IgD-negative memory B cell (primary cell): ENCODE data around the gene OPN4. TPM values are rescaled to one million over a fixed set of nuclear protein-coding genes. Genes with fewer than 3 reads are reported as not detected.

ENCODE experiments used
- H3K27ac Mint-ChIP-seq, 3 donors: one replicate each; pipeline ENCODE4 v1.8.0; 2020 to 2022; ENCODE audit warnings: mild to moderate bottlenecking in 3 of 3, mixed read lengths in 3 of 3, moderate library complexity in 1 of 3
- H3K27me3 Mint-ChIP-seq: one replicate; pipeline ENCODE4 v1.8.0; 2021; ENCODE audit warnings: mixed read lengths
- H3K36me3 Mint-ChIP-seq: one replicate; pipeline ENCODE4 v1.8.0; 2020; ENCODE audit warnings: mild to moderate bottlenecking, mixed read lengths
- H3K4me1 Mint-ChIP-seq, 3 donors: one replicate each; pipeline ENCODE4 v1.8.0; 2020 to 2022; ENCODE audit warnings: mixed read lengths in 3 of 3, mild to moderate bottlenecking in 1 of 3
- H3K4me3 Mint-ChIP-seq, 4 donors: one replicate each; pipeline ENCODE4 v1.8.0; 2020 to 2022; ENCODE audit warnings: mild to moderate bottlenecking in 4 of 4, mixed read lengths in 4 of 4, moderate library complexity in 3 of 4
- H3K9me3 Mint-ChIP-seq, 3 donors: one replicate each; pipeline ENCODE4 v1.8.0; 2020 to 2021; ENCODE audit warnings: mixed read lengths in 3 of 3, mild to moderate bottlenecking in 1 of 3
- polyA plus RNA-seq: library from polyadenylated mRNA; unstranded; fragments of 300-500 nt; fragmentation: Illumina TruSeq; gene quantifications from one replicate; pipeline ENCODE4 v1.2.3, GENCODE V29; 2021

OPN4 gene
- polyA plus RNA-seq, 1 donor from 2014 or later: not detected

DNA sequence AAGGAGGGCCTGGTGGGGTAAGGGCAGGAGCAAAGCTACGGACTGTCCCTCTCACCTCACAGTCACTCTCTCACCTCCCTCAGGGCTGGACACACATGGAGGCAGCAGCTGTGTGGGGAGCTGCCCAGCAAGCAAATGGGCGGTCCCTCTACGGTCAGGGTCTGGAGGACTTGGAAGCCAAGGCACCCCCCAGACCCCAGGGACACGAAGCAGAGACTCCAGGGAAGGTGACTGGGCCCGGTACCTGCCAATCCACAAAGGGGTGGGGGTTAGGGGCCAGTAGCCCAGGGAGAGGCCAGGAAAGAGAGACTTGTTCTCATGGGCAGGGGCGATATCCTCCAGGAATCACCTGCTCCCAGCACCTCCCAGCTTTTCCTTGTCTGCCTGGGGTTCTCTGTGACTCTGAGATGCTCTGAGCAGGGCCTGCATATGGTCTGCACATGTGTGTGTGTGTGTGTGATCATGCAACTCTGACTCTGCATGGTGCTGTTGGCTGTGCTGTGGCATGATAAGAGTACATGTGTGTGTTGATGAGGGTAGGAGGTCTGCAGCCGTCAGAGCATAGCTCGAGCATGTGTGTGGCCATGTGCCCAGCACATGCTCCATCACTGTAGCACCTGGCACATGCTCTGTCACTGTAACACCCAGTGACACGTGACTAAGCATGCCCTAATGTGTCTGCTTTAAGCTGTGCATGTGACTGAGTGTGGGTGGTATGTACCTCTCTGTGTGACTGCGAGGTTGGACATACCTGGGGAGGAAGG is 9.4 kb downstream of the OPN4 start:
- Mint-ChIP-seq H3K36me3 (no peaks in the 10 kb centered on the region), H3K4me1 (peaks cover 0 to 1% (median 0%) of the 10 kb centered on the region in 3 donors), H3K9me3 (no peaks in the 10 kb centered on the region), H3K27me3 (peaks cover 2% of the 10 kb centered on the region), H3K4me3 (no peak overlapping the region), H3K27ac (peak overlapping the region in 1 of 3 donors; percentile 71)

DNA sequence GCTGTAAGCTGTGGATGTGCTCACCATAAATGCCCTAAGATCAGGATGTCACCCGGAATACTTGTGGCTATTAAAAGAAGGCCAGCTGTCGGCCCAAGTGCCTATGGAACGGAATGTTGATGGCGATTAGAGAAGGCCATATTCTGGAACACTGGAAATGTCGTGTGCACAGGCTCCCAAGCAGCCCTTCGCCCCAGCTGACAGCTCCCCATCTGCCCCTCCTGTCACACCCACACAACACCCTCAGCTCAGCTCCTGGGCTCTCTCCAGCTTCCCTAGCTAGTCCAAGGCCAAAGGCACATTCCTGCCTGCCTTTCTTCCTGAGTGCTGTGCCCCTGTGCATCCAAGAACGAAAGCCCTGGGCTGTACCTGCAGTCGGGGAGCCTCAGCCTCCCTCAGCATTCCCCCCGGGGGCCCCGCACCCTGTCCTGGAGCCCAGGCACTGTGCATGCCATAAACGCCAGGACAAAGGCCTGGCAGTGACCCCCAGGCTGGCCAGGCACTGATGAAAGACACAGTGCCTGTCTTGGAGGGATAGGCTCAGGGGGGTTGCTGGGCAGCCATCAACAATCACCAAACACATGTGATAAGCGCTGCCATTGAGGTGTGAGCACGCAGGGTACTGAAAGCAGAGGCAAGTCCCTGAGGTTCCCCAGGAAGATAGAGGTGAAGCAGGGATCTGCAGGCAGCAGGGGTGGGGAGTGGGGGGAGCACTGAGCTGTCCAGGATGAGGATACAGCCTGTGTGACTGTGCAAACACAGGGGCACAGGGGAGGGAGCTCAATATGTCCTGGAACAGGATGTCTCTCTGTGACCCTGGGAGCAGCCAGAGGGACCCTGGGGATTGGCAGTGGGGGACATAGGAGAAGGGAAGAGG is 10.2 kb downstream of the OPN4 start:
- no peaks in the 10 kb centered on the region for H3K36me3 Mint-ChIP-seq
- H3K4me3 Mint-ChIP-seq: no peak overlapping the region
- no peak overlapping the region for H3K27ac Mint-ChIP-seq
- no peaks in the 10 kb centered on the region for H3K9me3 Mint-ChIP-seq
- peaks cover 0 to 4% (median 0%) of the 10 kb centered on the region in 3 donors for H3K4me1 Mint-ChIP-seq
- peaks cover 3% of the 10 kb centered on the region for H3K27me3 Mint-ChIP-seq

DNA sequence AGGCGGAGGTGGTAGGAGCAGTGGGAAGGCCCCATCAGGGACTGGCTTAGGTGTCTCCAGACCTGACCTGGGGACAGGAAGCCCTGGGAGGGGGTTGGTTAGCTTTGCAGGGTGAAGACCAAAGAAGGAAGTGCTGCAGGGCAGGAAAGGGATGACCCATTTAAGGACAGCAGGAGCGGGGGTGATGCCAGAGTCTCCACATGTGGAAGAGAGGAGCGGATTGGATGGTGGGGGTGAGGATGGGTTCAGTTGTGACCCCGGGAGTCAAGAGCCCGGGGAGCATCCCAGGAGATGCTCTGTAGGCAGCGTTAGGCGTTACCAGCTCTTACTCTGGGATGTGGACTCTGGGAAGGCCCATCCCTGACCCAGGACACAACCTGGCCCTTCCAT is 10.9 kb downstream of the OPN4 start:
- Mint-ChIP-seq H3K27ac (no peak overlapping the region), H3K4me1 (peaks cover 0 to 4% (median 0%) of the 10 kb centered on the region in 3 donors), H3K9me3 (no peaks in the 10 kb centered on the region), H3K27me3 (peaks cover 3% of the 10 kb centered on the region), H3K4me3 (no peak overlapping the region), H3K36me3 (no peaks in the 10 kb centered on the region)

DNA sequence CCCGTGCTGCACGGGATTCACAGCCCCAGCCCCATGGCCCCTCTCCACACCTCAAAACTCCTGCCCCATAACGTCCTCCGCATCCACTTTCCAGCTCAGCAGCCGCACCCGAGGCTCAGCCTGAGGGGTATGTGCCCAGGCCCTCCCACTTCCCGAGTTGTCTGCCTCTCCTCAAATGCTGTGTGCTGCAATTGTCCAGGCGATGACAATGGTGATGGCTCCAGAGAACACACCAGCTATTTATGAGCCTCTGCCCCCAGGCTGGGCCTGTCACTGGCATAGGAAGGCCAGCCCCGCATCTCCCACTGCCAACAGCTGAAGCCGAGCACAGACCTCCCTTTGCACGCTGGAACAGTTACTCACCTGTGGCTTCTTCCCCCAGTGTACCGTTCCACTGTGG is 11.5 kb downstream of the OPN4 start:
- no peaks in the 10 kb centered on the region for H3K9me3 Mint-ChIP-seq
- H3K36me3 Mint-ChIP-seq: no peaks in the 10 kb centered on the region
- H3K27ac Mint-ChIP-seq: no peak overlapping the region
- peaks cover 0 to 4% (median 0%) of the 10 kb centered on the region in 3 donors for H3K4me1 Mint-ChIP-seq
- H3K4me3 Mint-ChIP-seq: no peak overlapping the region
- peaks cover 3% of the 10 kb centered on the region for H3K27me3 Mint-ChIP-seq

DNA sequence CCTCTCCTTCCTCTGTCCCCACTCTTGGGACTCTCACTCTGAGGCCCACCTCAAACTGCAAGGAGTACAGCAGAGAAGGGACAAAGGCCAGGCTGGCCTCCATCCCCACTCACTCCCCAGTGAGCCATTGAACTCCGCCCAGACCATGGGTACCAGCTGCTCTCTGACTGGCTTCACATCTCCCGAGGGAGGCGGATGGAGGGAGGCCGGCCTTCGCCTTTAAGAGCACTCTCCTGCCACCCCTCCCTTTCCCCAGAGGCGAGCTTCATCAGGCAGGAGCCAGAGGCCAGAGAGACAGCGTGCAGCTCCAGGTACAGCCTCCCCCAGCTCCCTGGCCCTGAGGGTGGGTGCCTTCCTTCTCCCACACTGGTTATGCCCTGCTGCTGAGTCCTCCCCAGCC is 12.2 kb downstream of the OPN4 start:
- H3K36me3 Mint-ChIP-seq: no peaks in the 10 kb centered on the region
- H3K9me3 Mint-ChIP-seq: no peaks in the 10 kb centered on the region
- H3K4me3 Mint-ChIP-seq: no peak overlapping the region
- H3K27me3 Mint-ChIP-seq: peaks cover 3% of the 10 kb centered on the region
- H3K27ac Mint-ChIP-seq: no peak overlapping the region
- H3K4me1 Mint-ChIP-seq: peaks cover 0 to 4% (median 0%) of the 10 kb centered on the region in 3 donors

DNA sequence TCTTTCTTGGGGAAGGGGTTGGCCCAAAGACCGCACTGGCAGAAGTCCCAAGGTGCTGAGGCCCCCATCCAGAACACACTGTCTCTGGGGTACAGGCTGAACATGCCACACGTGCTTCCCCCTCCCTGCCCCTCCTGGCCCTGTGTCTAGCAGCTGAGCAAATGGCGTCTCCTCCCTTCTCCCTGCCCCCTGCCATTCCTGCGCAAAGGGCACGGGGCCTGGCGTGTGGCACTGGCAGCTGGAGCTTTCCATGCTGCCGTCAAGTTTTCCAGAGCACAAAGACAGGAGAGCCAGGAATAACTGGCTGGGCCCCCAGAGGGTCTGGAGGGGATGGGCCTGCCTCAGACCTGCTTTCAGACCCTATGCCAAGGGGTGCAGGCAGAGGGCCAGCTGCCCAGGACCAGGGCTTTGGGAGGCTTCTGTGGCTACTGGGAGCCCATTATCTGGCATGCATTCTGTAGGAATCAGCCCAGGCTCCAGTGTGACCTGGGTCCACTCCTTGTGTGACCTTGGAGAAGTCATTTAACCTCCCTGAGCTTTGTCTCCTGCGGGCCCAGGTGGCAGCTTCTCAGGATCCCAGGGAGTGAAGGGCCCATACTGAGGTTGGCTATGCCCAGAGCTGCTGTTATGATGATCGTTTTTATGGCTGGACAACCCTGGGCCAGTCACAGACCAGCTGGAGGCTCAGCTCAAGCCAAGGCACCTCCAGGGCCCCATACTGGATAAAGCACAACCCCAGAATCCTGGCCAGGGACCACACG is 13.3 kb downstream of the OPN4 start:
- H3K27me3 Mint-ChIP-seq: peaks cover 3% of the 10 kb centered on the region
- no peak overlapping the region for H3K27ac Mint-ChIP-seq
- H3K9me3 Mint-ChIP-seq: no peaks in the 10 kb centered on the region
- no peaks in the 10 kb centered on the region for H3K36me3 Mint-ChIP-seq
- H3K4me3 Mint-ChIP-seq: peak overlapping the region in 1 of 4 donors; percentile 37
- H3K4me1 Mint-ChIP-seq: peaks cover 0 to 4% (median 0%) of the 10 kb centered on the region in 3 donors

DNA sequence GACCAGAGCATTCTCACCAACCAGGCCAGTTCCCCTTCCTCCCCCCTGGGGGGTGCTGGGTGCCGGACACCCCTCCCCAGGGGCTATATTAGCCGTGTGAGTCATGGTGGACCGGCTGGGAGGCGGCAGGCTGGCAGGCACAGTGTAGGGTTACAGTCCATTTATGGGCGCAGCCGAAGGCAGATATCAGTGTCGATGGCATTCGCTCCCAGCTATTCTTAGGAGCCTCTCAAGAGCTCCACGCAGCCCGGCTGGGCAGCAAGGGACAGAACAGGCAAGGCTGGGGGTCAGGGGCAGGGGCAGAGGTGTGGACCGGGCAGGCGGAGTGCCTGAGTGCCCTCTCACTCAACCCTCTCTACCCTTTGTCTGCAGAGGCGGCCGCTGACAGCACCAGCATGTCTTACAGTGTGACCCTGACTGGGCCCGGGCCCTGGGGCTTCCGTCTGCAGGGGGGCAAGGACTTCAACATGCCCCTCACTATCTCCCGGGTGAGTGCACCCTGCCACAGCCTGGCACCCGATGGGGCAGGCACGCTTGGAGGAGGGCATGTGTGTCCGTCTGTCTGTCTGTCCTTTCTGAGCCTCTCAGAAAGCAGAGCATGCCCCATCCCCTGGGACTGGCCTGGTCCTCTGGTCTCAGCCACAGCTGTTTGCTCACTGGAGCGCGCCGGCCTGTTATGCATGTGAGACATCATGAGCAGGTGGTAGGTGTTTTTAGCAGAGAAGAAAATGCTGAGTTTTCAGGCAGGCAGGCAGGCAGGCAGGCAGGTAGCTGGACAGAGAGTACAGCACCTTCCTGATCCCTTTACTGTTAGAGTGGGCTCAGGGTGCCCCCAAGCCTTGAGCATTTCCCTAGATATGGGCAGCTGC is 14.2 kb downstream of the OPN4 start, which contains the start of gene LDB3:
Gene LDB3, plus strand, starts transcription at position 215 of the 869 bp plus-strand sequence. Its CDS starts 181 bp downstream, at position 396.
- no peaks in the 10 kb centered on the region for H3K9me3 Mint-ChIP-seq
- peaks cover 9% of the 10 kb centered on the region for H3K27me3 Mint-ChIP-seq
- H3K4me3 Mint-ChIP-seq: no peak within 1 kb of the TSS
- H3K4me1 Mint-ChIP-seq: peaks cover 0 to 4% (median 0%) of the 10 kb centered on the region in 3 donors
- H3K27ac Mint-ChIP-seq: no peak within 1 kb of the TSS
- peaks cover 3% of the 10 kb centered on the region for H3K36me3 Mint-ChIP-seq

DNA sequence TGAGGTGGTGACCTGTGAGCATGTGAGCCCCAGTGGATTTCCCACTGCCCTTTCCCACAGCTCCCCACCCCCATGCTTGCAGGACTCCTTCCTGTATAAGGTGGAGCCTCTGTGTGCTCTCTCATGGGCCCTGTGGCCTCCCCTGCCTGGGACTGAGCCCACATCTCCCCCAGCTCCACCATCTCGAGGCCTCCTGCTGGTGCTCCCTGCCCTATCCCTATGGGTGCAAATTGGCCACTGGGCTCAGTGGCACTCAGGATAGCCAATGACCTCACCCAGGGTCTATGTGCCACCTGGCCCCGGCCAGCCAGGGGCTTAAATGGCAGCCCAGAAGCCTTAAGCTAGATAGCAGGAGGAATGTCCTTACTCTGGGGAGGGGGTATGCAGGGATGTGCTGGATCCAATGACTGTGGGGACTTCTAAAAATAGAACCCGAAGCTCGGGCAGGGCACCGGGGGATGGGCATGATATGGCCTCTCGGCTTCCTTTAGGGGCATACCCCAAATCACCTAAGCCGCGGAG is 16.0 kb downstream of the OPN4 start:
- Mint-ChIP-seq H3K4me3 (no peak overlapping the region), H3K4me1 (peaks cover 0 to 4% (median 0%) of the 10 kb centered on the region in 3 donors), H3K36me3 (peaks cover 3% of the 10 kb centered on the region), H3K9me3 (no peaks in the 10 kb centered on the region), H3K27me3 (peaks cover 10% of the 10 kb centered on the region), H3K27ac (no peak overlapping the region)

DNA sequence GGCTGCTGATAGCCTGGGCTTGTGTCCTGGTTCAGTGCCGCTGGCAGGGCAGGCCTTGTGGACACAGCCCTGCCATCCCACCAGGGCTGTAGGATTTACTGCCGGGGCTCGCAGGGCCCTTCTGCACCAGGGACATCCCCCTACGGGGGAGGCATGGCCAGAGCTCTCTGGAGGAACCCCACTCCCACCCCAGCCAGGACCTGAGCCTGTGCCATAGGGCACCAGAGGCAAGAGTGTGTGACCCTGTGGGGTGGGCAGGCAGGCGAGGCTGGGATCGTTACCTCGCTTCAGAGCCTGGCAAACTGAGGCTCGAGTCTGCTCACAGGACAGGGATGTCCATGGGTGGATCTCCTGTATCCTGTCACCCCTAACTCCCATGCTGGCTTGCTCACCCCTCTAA is 16.5 kb downstream of the OPN4 start:
- H3K9me3 Mint-ChIP-seq: no peaks in the 10 kb centered on the region
- no peak overlapping the region for H3K4me3 Mint-ChIP-seq
- H3K27me3 Mint-ChIP-seq: peaks cover 10% of the 10 kb centered on the region
- peaks cover 0 to 4% (median 0%) of the 10 kb centered on the region in 3 donors for H3K4me1 Mint-ChIP-seq
- H3K36me3 Mint-ChIP-seq: peaks cover 3% of the 10 kb centered on the region
- no peak overlapping the region for H3K27ac Mint-ChIP-seq

DNA sequence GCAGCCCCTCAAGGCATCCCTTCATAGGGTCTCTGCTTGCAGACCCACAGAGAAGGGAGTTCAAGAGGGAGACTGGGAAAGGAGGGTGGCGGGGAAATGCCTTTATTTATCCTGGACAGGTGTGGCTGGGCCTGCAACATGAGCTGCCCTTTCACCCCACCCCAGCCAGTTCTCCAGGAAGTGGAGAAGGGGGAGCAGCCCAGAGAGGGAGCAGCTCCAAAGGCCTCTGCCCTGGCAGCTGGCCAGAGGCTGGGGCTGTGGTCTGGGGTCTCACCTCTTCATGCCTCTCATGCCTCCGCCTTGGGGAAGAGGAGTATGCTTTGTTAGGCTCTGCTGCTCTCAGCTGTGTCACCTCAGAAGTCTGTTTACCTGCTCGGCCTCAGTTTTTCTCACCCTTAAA is 17.1 kb downstream of the OPN4 start:
- Mint-ChIP-seq H3K9me3 (no peaks in the 10 kb centered on the region), H3K36me3 (peaks cover 3% of the 10 kb centered on the region), H3K27me3 (peaks cover 10% of the 10 kb centered on the region), H3K4me1 (peaks cover 0 to 4% (median 0%) of the 10 kb centered on the region in 3 donors), H3K27ac (no peak overlapping the region), H3K4me3 (no peak overlapping the region)

DNA sequence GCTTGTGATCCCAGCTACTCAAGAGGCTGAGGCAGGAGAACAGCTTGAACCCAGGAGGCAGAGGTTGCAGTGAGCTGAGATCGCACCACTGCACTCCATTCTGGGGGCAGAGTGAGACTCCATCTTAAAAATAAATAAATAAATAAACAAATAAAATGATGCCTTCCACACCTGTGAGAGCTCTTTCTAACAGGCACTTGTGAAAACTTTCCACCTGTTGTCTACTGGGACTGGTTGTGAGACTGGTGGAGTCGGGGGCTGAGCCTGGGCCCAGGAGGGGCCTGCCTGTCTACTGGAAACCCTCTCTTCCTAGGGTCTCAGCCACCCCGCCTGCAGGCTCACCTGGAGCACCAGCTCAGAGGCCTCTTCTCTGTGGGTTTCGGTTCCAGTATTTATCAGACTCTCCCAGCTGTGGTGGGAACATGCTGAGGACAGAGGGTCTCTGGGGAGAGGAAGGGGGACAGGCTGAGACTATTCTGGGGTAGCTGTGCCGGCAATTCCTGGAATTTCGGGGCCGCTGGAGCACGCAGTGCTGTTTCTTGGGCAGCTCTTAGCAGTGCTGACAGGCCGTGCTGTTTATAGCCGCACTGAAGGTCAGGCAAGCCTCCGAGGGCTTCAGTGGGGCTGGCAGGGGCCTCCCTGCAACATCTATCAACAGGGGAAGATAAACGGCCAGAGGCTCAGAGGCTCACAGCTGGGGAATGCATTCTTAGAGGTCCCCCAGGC is 17.8 kb downstream of the OPN4 start:
- no peaks in the 10 kb centered on the region for H3K9me3 Mint-ChIP-seq
- peaks cover 3% of the 10 kb centered on the region for H3K36me3 Mint-ChIP-seq
- H3K4me1 Mint-ChIP-seq: peaks cover 0 to 4% (median 0%) of the 10 kb centered on the region in 3 donors
- no peak overlapping the region for H3K4me3 Mint-ChIP-seq
- peaks cover 10% of the 10 kb centered on the region for H3K27me3 Mint-ChIP-seq
- H3K27ac Mint-ChIP-seq: no peak overlapping the region

DNA sequence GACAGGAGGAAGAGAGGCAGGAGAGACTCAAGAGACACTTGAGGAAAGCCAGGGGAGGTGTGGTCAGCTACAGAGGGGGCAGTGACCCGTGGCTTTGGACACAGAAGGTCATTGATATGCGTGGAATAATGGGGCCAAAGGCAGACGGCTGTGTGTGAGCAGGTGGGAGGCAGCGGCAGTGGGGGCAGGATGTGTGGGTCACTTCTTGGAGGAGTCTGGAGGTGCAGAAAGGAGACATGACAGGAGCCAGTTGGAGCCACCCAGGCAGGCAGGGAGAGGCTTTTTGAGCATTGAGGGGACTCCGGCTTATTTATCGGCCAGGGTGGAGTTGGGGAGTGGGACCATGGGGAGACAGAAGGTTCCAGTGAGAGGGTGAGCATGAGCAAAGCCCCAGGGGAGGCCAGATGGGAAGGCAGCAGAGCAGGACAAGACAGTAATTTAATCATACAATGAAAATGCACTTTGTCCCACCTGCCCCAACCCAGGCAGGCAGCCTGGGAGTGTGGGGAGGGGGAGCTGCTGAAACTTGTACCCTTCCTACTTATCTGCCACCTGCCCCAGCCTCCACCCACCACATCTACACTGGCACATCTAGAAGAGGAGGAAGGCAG is 19.0 kb downstream of the OPN4 start:
- Mint-ChIP-seq H3K36me3 (peaks cover 3% of the 10 kb centered on the region), H3K4me1 (peaks cover 0 to 4% (median 0%) of the 10 kb centered on the region in 3 donors), H3K27me3 (peaks cover 10% of the 10 kb centered on the region), H3K9me3 (no peaks in the 10 kb centered on the region), H3K27ac (peak overlapping the region in 2 of 3 donors; percentile 68 to 85), H3K4me3 (no peak overlapping the region)
